H9 (cell line): ENCODE data around the gene CD300LG. TPM values are rescaled to one million over a fixed set of nuclear protein-coding genes. Genes with fewer than 3 reads are reported as not detected.
A peak's percentile ranks its signal among the peaks of the same experiment; 100 is the strongest.

ENCODE experiments used
- DNase-seq: peaks from one replicate; pipeline ENCODE4 v3.0.0-alpha.2; 2017
- H2AFZ ChIP-seq: one replicate; pipeline ENCODE4 v1.6.1; 2013; ENCODE audit warnings: mild to moderate bottlenecking, low read length, control low read depth, moderate library complexity
- H2AK5ac ChIP-seq: 2 replicates; pipeline ENCODE4 v1.6.1; 2013; ENCODE audit warnings: low read length, control low read depth, mixed read lengths; ENCODE audit not compliant: insufficient read length
- H2BK120ac ChIP-seq: one replicate; pipeline ENCODE4 v1.6.1; 2013; ENCODE audit warnings: low read depth, mild to moderate bottlenecking, low read length, control low read depth, inconsistent platforms; ENCODE audit not compliant: poor library complexity, severe bottlenecking
- H2BK12ac ChIP-seq: 2 replicates; pipeline ENCODE4 v1.6.1; 2013; ENCODE audit warnings: low read length, control low read depth, mixed read lengths, low read depth; ENCODE audit not compliant: insufficient read length
- H2BK15ac ChIP-seq: 2 replicates; pipeline ENCODE4 v1.6.1; 2013; ENCODE audit warnings: low read depth, low read length, control low read depth
- H2BK20ac ChIP-seq: one replicate; pipeline ENCODE4 v1.6.1; 2013; ENCODE audit warnings: low read depth, mild to moderate bottlenecking, low read length, control low read depth, inconsistent platforms; ENCODE audit not compliant: poor library complexity, severe bottlenecking
- H2BK5ac ChIP-seq: 2 replicates; pipeline ENCODE4 v1.6.1; 2013; ENCODE audit warnings: low read length, control low read depth, mixed read lengths; ENCODE audit not compliant: insufficient read length
- H3K14ac ChIP-seq: 2 replicates; pipeline ENCODE4 v1.6.1; 2013; ENCODE audit warnings: low read length, control low read depth; ENCODE audit not compliant: insufficient read depth
- H3K18ac ChIP-seq: 2 replicates; pipeline ENCODE4 v1.6.1; 2013; ENCODE audit warnings: low read depth, mild to moderate bottlenecking, mixed read lengths, low read length, control low read depth; ENCODE audit not compliant: insufficient read length
- H3K23ac ChIP-seq: 2 replicates; pipeline ENCODE4 v1.6.1; 2013; ENCODE audit warnings: low read length, control low read depth, mixed read lengths, low read depth; ENCODE audit not compliant: insufficient read length
- H3K23me2 ChIP-seq: 2 replicates; pipeline ENCODE4 v1.6.1; 2013; ENCODE audit warnings: low read depth, mild to moderate bottlenecking, mixed read lengths, low read length, control low read depth; ENCODE audit not compliant: insufficient read length, poor library complexity, severe bottlenecking
- H3K27ac ChIP-seq: 2 replicates; pipeline ENCODE4 v1.5.1; 2013; ENCODE audit warnings: low read length, control low read depth, mixed read lengths, low read depth; ENCODE audit not compliant: insufficient read length
- H3K27me3 ChIP-seq: 2 replicates; pipeline ENCODE4 v1.6.1; 2013; ENCODE audit warnings: low read length, control low read depth, inconsistent platforms; ENCODE audit not compliant: insufficient read depth
- H3K4ac ChIP-seq: 2 replicates; pipeline ENCODE4 v1.6.1; 2013; ENCODE audit warnings: low read depth, mild to moderate bottlenecking, control low read depth, inconsistent platforms, low read length, moderate library complexity
- H3K4me1 ChIP-seq: 2 replicates; pipeline ENCODE4 v1.6.1; 2013; ENCODE audit warnings: low read length, control low read depth, inconsistent platforms; ENCODE audit not compliant: insufficient read depth
- H3K4me2 ChIP-seq: 2 replicates; pipeline ENCODE4 v1.6.1; 2013; ENCODE audit warnings: low read length, control low read depth, mixed read lengths; ENCODE audit not compliant: insufficient read length, insufficient read depth
- H3K56ac ChIP-seq: 2 replicates; pipeline ENCODE4 v1.6.1; 2013; ENCODE audit warnings: low read depth, mild to moderate bottlenecking, mixed read lengths, low read length, control low read depth; ENCODE audit not compliant: insufficient read length
- H3K79me1 ChIP-seq: 2 replicates; pipeline ENCODE4 v1.6.1; 2013; ENCODE audit warnings: low read depth, mild to moderate bottlenecking, moderate library complexity, low read length, control low read depth, inconsistent platforms; ENCODE audit not compliant: insufficient read depth, poor library complexity, severe bottlenecking
- H3K79me2 ChIP-seq: 2 replicates; pipeline ENCODE4 v1.6.1; 2013; ENCODE audit warnings: low read length, control low read depth, inconsistent platforms; ENCODE audit not compliant: insufficient read depth
- H3K9ac ChIP-seq: 2 replicates; pipeline ENCODE4 v1.6.1; 2013; ENCODE audit warnings: low read length, control low read depth, mixed read lengths; ENCODE audit not compliant: insufficient read length; ENCODE audit errors: extremely low read depth
- H3K9me3 ChIP-seq: one replicate; pipeline ENCODE4 v1.6.1; 2013; ENCODE audit warnings: low read depth, low read length, inconsistent platforms; ENCODE audit not compliant: control insufficient read depth
- H3T11ph ChIP-seq: one replicate; pipeline ENCODE4 v1.6.1; 2013; ENCODE audit warnings: mild to moderate bottlenecking, low read length, control low read depth, inconsistent platforms
- H4K20me1 ChIP-seq: one replicate; pipeline ENCODE4 v1.6.1; 2013; ENCODE audit not compliant: control insufficient read depth, insufficient read length, insufficient read depth
- H4K5ac ChIP-seq: 2 replicates; pipeline ENCODE4 v1.6.1; 2013; ENCODE audit warnings: low read depth, mild to moderate bottlenecking, mixed read lengths, low read length, control low read depth; ENCODE audit not compliant: insufficient read length
- H4K8ac ChIP-seq: replicated peaks from 2 replicates; pipeline ENCODE4 v1.6.1; 2013; ENCODE audit warnings: low read length, control low read depth, mixed read lengths, low read depth; ENCODE audit not compliant: insufficient read length
- H4K91ac ChIP-seq: 2 replicates; pipeline ENCODE4 v1.6.1; 2013; ENCODE audit warnings: low read depth, mild to moderate bottlenecking, moderate library complexity, mixed read lengths, low read length, control low read depth; ENCODE audit not compliant: insufficient read length
- H3K27ac Mint-ChIP-seq, 3 experiments: 2 replicates in 2 of 3; 3 replicates in 1 of 3; pipeline ENCODE4 v1.8.0; 2020 to 2021; ENCODE audit warnings: mixed read lengths in 3 of 3, mild to moderate bottlenecking in 1 of 3, moderate library complexity in 1 of 3
- H3K27me3 Mint-ChIP-seq: 2 replicates; pipeline ENCODE4 v1.8.0; 2021; ENCODE audit warnings: low read depth, mild to moderate bottlenecking, moderate library complexity, mixed read lengths
- H3K36me3 Mint-ChIP-seq, 3 experiments: 2 replicates in 2 of 3; 3 replicates in 1 of 3; pipeline ENCODE4 v1.8.0; 2020 to 2021; ENCODE audit warnings: low read depth in 3 of 3, mixed read lengths in 3 of 3; ENCODE audit not compliant: insufficient read depth in 1 of 3
- H3K4me1 Mint-ChIP-seq, 2 experiments: 2 replicates each; pipeline ENCODE4 v1.8.0; 2020; ENCODE audit warnings: mixed read lengths in 2 of 2
- H3K4me3 Mint-ChIP-seq, 2 experiments: 2 replicates in 1 of 2; 3 replicates in 1 of 2; pipeline ENCODE4 v1.8.0; 2020 to 2021; ENCODE audit warnings: mild to moderate bottlenecking in 2 of 2, mixed read lengths in 2 of 2, moderate library complexity in 1 of 2
- H3K9me3 Mint-ChIP-seq, 2 experiments: 2 replicates in 1 of 2; 3 replicates in 1 of 2; pipeline ENCODE4 v1.8.0; 2020; ENCODE audit warnings: mild to moderate bottlenecking in 2 of 2, mixed read lengths in 2 of 2, moderate library complexity in 1 of 2
- CTCF ChIP-seq: fragments of 200-600 bp; sonication (generic); conservative IDR thresholded peaks from 3 replicates; pipeline ENCODE4 v1.8.0; 2021; ENCODE audit warnings: antibody characterized with exemption, mild to moderate bottlenecking
- WGBS: extraction: QIAGEN DNeasy Blood & Tissue Kit; methylation state at CpG from one replicate; pipeline ENCODE4 v1.1.7; 2013; ENCODE audit warnings: missing lambda C conversion rate, low lambda C conversion rate, mixed read lengths; ENCODE audit not compliant: insufficient read length; ENCODE audit errors: extremely low coverage; 5-methylcytosine and 5-hydroxymethylcytosine counted together
- total RNA-seq: library from RNA; stranded (reverse); gene quantifications from 2 replicates; pipeline ENCODE4 v1.2.1, GENCODE V29; 2021

The CD300LG gene
- total RNA-seq, 1 experiment from 2014 or later: not detected

- no peak overlapping the region for H3K27ac ChIP-seq
- H3K79me1 ChIP-seq: no peaks in the 10 kb centered on the region
- H3K4me1 Mint-ChIP-seq: peaks cover 8% of the 10 kb centered on the region in 2 experiments
- H3K79me2 ChIP-seq: no peaks in the 10 kb centered on the region
- TF ChIP-seq CTCF: peak; percentile 53
- H2BK120ac ChIP-seq: no peak overlapping the region
- H3K14ac ChIP-seq: no peak overlapping the region
- H3T11ph ChIP-seq: no peak overlapping the region
- DNase-seq: no peak
- no peak overlapping the region for H4K5ac ChIP-seq
- no peak overlapping the region for H2BK5ac ChIP-seq
- H3K4me1 ChIP-seq: no peaks in the 10 kb centered on the region; the same call in 1 of the 2 replicates
- no CpG with 5 or more reads among the region's 4 CpGs for whole genome bisulfite sequencing
- no peak overlapping the region for H3K9ac ChIP-seq
- no peak overlapping the region for H3K18ac ChIP-seq
- no peak overlapping the region for H2AFZ ChIP-seq
- H3K36me3 Mint-ChIP-seq: no peaks in the 10 kb centered on the region
- H4K91ac ChIP-seq: no peak overlapping the region
- H2BK15ac ChIP-seq: no peak overlapping the region
- no peak overlapping the region for H3K4ac ChIP-seq
- H3K4me2 ChIP-seq: no peak overlapping the region
- no peak overlapping the region for H3K4me3 Mint-ChIP-seq
- no peak overlapping the region for H2AK5ac ChIP-seq
- H3K56ac ChIP-seq: no peak overlapping the region
- no peak overlapping the region for H3K27ac Mint-ChIP-seq
- H3K23me2 ChIP-seq: no peaks in the 10 kb centered on the region
- no peaks in the 10 kb centered on the region for H3K9me3 Mint-ChIP-seq
- no peaks in the 10 kb centered on the region for H3K9me3 ChIP-seq
- H4K8ac ChIP-seq: no peak overlapping the region
- H2BK20ac ChIP-seq: no peak overlapping the region
- no peak overlapping the region for H3K23ac ChIP-seq
- H2BK12ac ChIP-seq: no peak overlapping the region
- H4K20me1 ChIP-seq: no peaks in the 10 kb centered on the region
- H3K27me3 ChIP-seq: no peaks in the 10 kb centered on the region
- H3K27me3 Mint-ChIP-seq: peaks cover 11% of the 10 kb centered on the region
Measured at GRCh38 chr17:43840814-43841213, 6.2 kb upstream of the CD300LG start.
